ENCODE results near the gene CSNK1G2.

GRCh38 chr19:2015608-2015950, 74.6 kb downstream of the CSNK1G2 start, which contains the start of gene BTBD2:
- TF ChIP-seq, protein P1, sequence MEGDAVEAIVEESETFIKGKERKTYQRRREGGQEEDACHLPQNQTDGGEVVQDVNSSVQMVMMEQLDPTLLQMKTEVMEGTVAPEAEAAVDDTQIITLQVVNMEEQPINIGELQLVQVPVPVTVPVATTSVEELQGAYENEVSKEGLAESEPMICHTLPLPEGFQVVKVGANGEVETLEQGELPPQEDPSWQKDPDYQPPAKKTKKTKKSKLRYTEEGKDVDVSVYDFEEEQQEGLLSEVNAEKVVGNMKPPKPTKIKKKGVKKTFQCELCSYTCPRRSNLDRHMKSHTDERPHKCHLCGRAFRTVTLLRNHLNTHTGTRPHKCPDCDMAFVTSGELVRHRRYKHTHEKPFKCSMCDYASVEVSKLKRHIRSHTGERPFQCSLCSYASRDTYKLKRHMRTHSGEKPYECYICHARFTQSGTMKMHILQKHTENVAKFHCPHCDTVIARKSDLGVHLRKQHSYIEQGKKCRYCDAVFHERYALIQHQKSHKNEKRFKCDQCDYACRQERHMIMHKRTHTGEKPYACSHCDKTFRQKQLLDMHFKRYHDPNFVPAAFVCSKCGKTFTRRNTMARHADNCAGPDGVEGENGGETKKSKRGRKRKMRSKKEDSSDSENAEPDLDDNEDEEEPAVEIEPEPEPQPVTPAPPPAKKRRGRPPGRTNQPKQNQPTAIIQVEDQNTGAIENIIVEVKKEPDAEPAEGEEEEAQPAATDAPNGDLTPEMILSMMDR (IDR thresholded peaks at IDR 0.05): no peak
- TF ChIP-seq POLR2A (IDR thresholded peaks at IDR 0.05): no peak
